GM23338 (cell line): ENCODE results near the gene DOCK2. TPM values are rescaled to one million over a fixed set of nuclear protein-coding genes. Genes with fewer than 3 reads are reported as not detected.
"Not testable (repeated sequence)": the region's sequence is repeated elsewhere in the genome, so short reads cannot be mapped to it uniquely, and the experiment has no call there.

Source experiments
- ATAC-seq: fragments of 200-7000 bp; cut with Tn5 transposase; 3 replicates; pipeline ENCODE4 v1.9.1; 2020
- DNase-seq: peaks from one replicate; pipeline ENCODE4 v3.0.0-alpha.2; 2015; ENCODE audit warnings: low spot score
- H2AFZ ChIP-seq: fragments of 200-600 bp; sonication (generic); 2 replicates; pipeline ENCODE4 v1.8.0; 2016; ENCODE audit warnings: antibody characterized with exemption, mild to moderate bottlenecking, moderate library complexity
- H3F3A ChIP-seq: fragments of 200-600 bp; sonication (generic); replicated peaks from 2 replicates; pipeline ENCODE4 v1.8.0; 2017; ENCODE audit warnings: antibody characterized with exemption, mixed run types, low read depth
- H3K27ac ChIP-seq: fragments of 200-600 bp; sonication (generic); 2 replicates; pipeline ENCODE4 v1.6.1; 2016; ENCODE audit warnings: low read depth
- H3K27me3 ChIP-seq: fragments of 200-600 bp; sonication (generic); 2 replicates; pipeline ENCODE4 v1.8.0; 2016; ENCODE audit warnings: mild to moderate bottlenecking, mixed run types, moderate library complexity; ENCODE audit not compliant: insufficient read depth
- H3K36me3 ChIP-seq: fragments of 200-600 bp; sonication (generic); 2 replicates; pipeline ENCODE4 v1.8.0; 2016; ENCODE audit warnings: mild to moderate bottlenecking; ENCODE audit not compliant: insufficient read depth
- H3K4me1 ChIP-seq: fragments of 200-600 bp; sonication (generic); 2 replicates; pipeline ENCODE4 v1.8.0; 2016; ENCODE audit warnings: mild to moderate bottlenecking, moderate library complexity; ENCODE audit not compliant: insufficient read depth
- H3K4me2 ChIP-seq: fragments of 200-600 bp; sonication (generic); 2 replicates; pipeline ENCODE4 v1.7.1; 2017; ENCODE audit warnings: mixed run types
- H3K4me3 ChIP-seq: fragments of 200-600 bp; sonication (generic); 2 replicates; pipeline ENCODE4 v1.6.1; 2016; ENCODE audit warnings: mixed run types
- H3K79me2 ChIP-seq: fragments of 200-600 bp; sonication (generic); replicated peaks from 2 replicates; pipeline ENCODE4 v1.8.0; 2017; ENCODE audit warnings: mild to moderate bottlenecking; ENCODE audit not compliant: insufficient read depth
- H3K9me2 ChIP-seq: fragments of 200-600 bp; sonication (generic); 2 replicates; pipeline ENCODE4 v1.8.0; 2017; ENCODE audit not compliant: insufficient read depth
- H4K20me1 ChIP-seq: fragments of 200-600 bp; sonication (generic); replicated peaks from 2 replicates; pipeline ENCODE4 v1.8.0; 2017; ENCODE audit warnings: mild to moderate bottlenecking; ENCODE audit not compliant: insufficient read depth
- H3K27ac Mint-ChIP-seq: 2 replicates; pipeline ENCODE4 v1.8.0; 2020; ENCODE audit warnings: inconsistent platforms, mild to moderate bottlenecking, moderate library complexity, mixed read lengths
- H3K27me3 Mint-ChIP-seq: 3 replicates; pipeline ENCODE4 v1.8.0; 2022; ENCODE audit warnings: low read depth, mild to moderate bottlenecking, moderate library complexity, mixed read lengths, inconsistent platforms; ENCODE audit not compliant: insufficient read depth, poor library complexity
- H3K36me3 Mint-ChIP-seq: 3 replicates; pipeline ENCODE4 v1.8.0; 2021; ENCODE audit warnings: low read depth, mild to moderate bottlenecking, inconsistent platforms, moderate library complexity, mixed read lengths
- H3K4me1 Mint-ChIP-seq: 3 replicates; pipeline ENCODE4 v1.8.0; 2020; ENCODE audit warnings: mild to moderate bottlenecking, inconsistent platforms, mixed read lengths
- H3K4me3 Mint-ChIP-seq: 3 replicates; pipeline ENCODE4 v1.8.0; 2021; ENCODE audit warnings: moderate library complexity, mild to moderate bottlenecking, inconsistent platforms, mixed read lengths
- H3K9me3 Mint-ChIP-seq: 3 replicates; pipeline ENCODE4 v1.8.0; 2020; ENCODE audit warnings: moderate library complexity, mild to moderate bottlenecking, inconsistent platforms, mixed read lengths
- EZH2 ChIP-seq: fragments of 200-600 bp; sonication (generic); IDR thresholded peaks from one replicate; pipeline ENCODE4 v1.8.0; 2017; ENCODE audit warnings: antibody characterized with exemption, mild to moderate bottlenecking, low read depth; ENCODE audit not compliant: unreplicated experiment
- EZH2phosphoT487 ChIP-seq: fragments of 200-600 bp; sonication (generic); IDR thresholded peaks from one replicate; pipeline ENCODE4 v1.8.1; 2018; ENCODE audit warnings: antibody characterized with exemption; ENCODE audit not compliant: unreplicated experiment
- ZNF114 ChIP-seq: fragments of 250-450 bp; sonication (Bioruptor Pico); IDR thresholded peaks from 2 replicates; pipeline ENCODE4 v1.5.0; 2020; ENCODE audit warnings: mild to moderate bottlenecking, moderate library complexity
- ZNF462 ChIP-seq: fragments of 250-450 bp; sonication (Bioruptor Pico); IDR thresholded peaks from 2 replicates; pipeline ENCODE4 v1.5.0; 2020; ENCODE audit warnings: mild to moderate bottlenecking, moderate library complexity
- polyA plus RNA-seq: library from polyadenylated mRNA; unstranded; fragments of >200 nt; fragmentation: Nextera tagmentation; extraction: Ambion mirVana; gene quantifications from 2 replicates; pipeline ENCODE4 v1.2.1, GENCODE V29; 2016
- total RNA-seq: library from RNA; depleted of rRNA; stranded (reverse); fragments of >200 nt; shearing (Covaris generic); gene quantifications from 2 replicates; pipeline ENCODE4 v1.2.3, GENCODE V29; 2014

The DOCK2 gene
- total and polyA plus RNA-seq, 2 experiments from 2014 or later: 3.7 to 9.4 TPM

GRCh38 chr5:170092455-170093101 lies 455.5 kb downstream of the DOCK2 start (continued):
- no peak for TF ChIP-seq ZNF462
- TF ChIP-seq EZH2: no peak
- no peak for TF ChIP-seq ZNF114 (CRISPR knock-in tag)
- no peak for TF ChIP-seq EZH2phosphoT487

GRCh38 chr5:170094329-170094728 lies 457.3 kb downstream of the DOCK2 start:
- not testable (repeated sequence) for H3K4me1 Mint-ChIP-seq, H3K9me3 Mint-ChIP-seq, DNase-seq

More at GRCh38 chr5:170094329-170094728, 457.3 kb downstream of the DOCK2 start:
- H3K4me3 ChIP-seq, H3K4me1 ChIP-seq, ATAC-seq, H3K79me2 ChIP-seq, H3K36me3 ChIP-seq, H3K36me3 Mint-ChIP-seq, H4K20me1 ChIP-seq, H3K27ac ChIP-seq, H3K4me3 Mint-ChIP-seq, H3K9me2 ChIP-seq, H3K27me3 ChIP-seq, H3F3A ChIP-seq, H2AFZ ChIP-seq, H3K27ac Mint-ChIP-seq, H3K4me2 ChIP-seq: not testable (repeated sequence)
- H3K27me3 Mint-ChIP-seq: peaks cover 14% of the 10 kb centered on the region
